Tibial nerve (tissue), 4 donors: ENCODE measurements around the gene FMN2. TPM values are rescaled to one million over a fixed set of nuclear protein-coding genes. Genes with fewer than 3 reads are reported as not detected.

Experiments
- DNase-seq, 2 donors: peaks; one replicate each; pipeline ENCODE4 v3.0.0-alpha.2; 2019; ENCODE audit warnings: low spot score in 2 of 2
- H3K27ac ChIP-seq, 4 donors: fragments of 200-600 bp; sonication (generic) in 3 of 4; one replicate each; pipeline ENCODE4 v1.5.1; 2017 to 2019; ENCODE audit warnings: mild to moderate bottlenecking in 1 of 4
- H3K27me3 ChIP-seq, 2 donors: fragments of 200-600 bp; sonication (generic) in 1 of 2; one replicate each; pipeline versions ENCODE4 v1.5.1 to v1.6.0; 2017 to 2019
- H3K36me3 ChIP-seq, 3 donors: fragments of 200-600 bp; sonication (generic); one replicate each; pipeline ENCODE4 v1.5.1; 2018 to 2019
- H3K4me1 ChIP-seq, 4 donors: fragments of 200-600 bp; sonication (generic) in 3 of 4; one replicate each; pipeline ENCODE4 v1.5.1; 2017 to 2019
- H3K4me3 ChIP-seq, 4 donors: fragments of 200-600 bp; sonication (generic) in 3 of 4; one replicate each; pipeline ENCODE4 v1.5.1; 2017 to 2019; ENCODE audit warnings: mild to moderate bottlenecking in 1 of 4, moderate library complexity in 1 of 4
- H3K9me3 ChIP-seq, 4 donors: fragments of 200-600 bp; sonication (generic) in 3 of 4; one replicate each; pipeline ENCODE4 v1.5.1; 2017 to 2019
- CTCF ChIP-seq, 5 experiments: fragments of 200-600 bp in 3 of 5; fragments of 450-650 bp in 2 of 5; sonication (generic) in 3 of 5; IDR thresholded peaks; one replicate each; pipeline ENCODE4 v1.5.1; 2016 to 2019; ENCODE audit warnings: antibody characterized with exemption in 5 of 5, mild to moderate bottlenecking in 3 of 5, moderate library complexity in 2 of 5
- EP300 ChIP-seq, 2 donors: sonication (generic); formaldehyde crosslinking; IDR thresholded peaks; one replicate each; pipeline ENCODE4 v1.6.1; 2017; ENCODE audit warnings: antibody characterized with exemption in 2 of 2, mild to moderate bottlenecking in 1 of 2
- POLR2A ChIP-seq, 2 donors: fragments of 450-650 bp; IDR thresholded peaks; one replicate each; pipeline ENCODE4 v1.6.1; 2017; ENCODE audit warnings: antibody characterized with exemption in 2 of 2, mild to moderate bottlenecking in 2 of 2, moderate library complexity in 2 of 2
- WGBS, 2 donors: methylation state at CpG; one replicate each; pipeline ENCODE4 v1.1.5; 2018; 5-methylcytosine and 5-hydroxymethylcytosine counted together
- total RNA-seq, 4 donors: library from RNA; depleted of rRNA; stranded (reverse); fragments of >200 nt; gene quantifications; one replicate each; pipeline ENCODE4 v1.1.0, GENCODE V29; 2016

The FMN2 gene
- total RNA-seq, 4 donors from 2014 or later, result 16.7 to 24.9 (median 24.4) TPM

GRCh38 chr1:240503036-240503435 lies 411.4 kb downstream of the FMN2 start:
- no peak overlapping the region for H3K4me3 ChIP-seq
- no peak overlapping the region for H3K27ac ChIP-seq
- TF ChIP-seq CTCF (IDR thresholded peaks at IDR 0.05) (no peak), EP300 (IDR thresholded peaks at IDR 0.05) (no peak), POLR2A (IDR thresholded peaks at IDR 0.05) (no peak)
- DNase-seq, result no peak
- no peaks in the 10 kb centered on the region for H3K36me3 ChIP-seq
- no peaks in the 10 kb centered on the region for H3K9me3 ChIP-seq
- WGBS, 2 donors, result 73 to 82% methylated on average over 4 of the region's 4 CpGs
- H3K4me1 ChIP-seq, result no peaks in the 10 kb centered on the region
- H3K27me3 ChIP-seq, result no peaks in the 10 kb centered on the region

- Histone ChIP-seq H3K9me3 (no peaks in the 10 kb centered on the region), H3K4me3 (no peak overlapping the region), H3K4me1 (no peaks in the 10 kb centered on the region), H3K27me3 (no peaks in the 10 kb centered on the region), H3K36me3 (no peaks in the 10 kb centered on the region), H3K27ac (no peak overlapping the region)
- DNase-seq, result no peak
- TF ChIP-seq CTCF (IDR thresholded peaks at IDR 0.05) (no peak), POLR2A (IDR thresholded peaks at IDR 0.05) (no peak), EP300 (IDR thresholded peaks at IDR 0.05) (no peak)
- WGBS, 2 donors, result 25 to 39% methylated on average over 1 of the region's 1 CpG
Measured at GRCh38 chr1:240503558-240503957, 411.9 kb downstream of the FMN2 start.

GRCh38 chr1:240506176-240506575 lies 414.5 kb downstream of the FMN2 start:
- Histone ChIP-seq H3K9me3 (no peaks in the 10 kb centered on the region), H3K36me3 (no peaks in the 10 kb centered on the region), H3K27me3 (no peaks in the 10 kb centered on the region), H3K27ac (no peak overlapping the region), H3K4me3 (no peak overlapping the region), H3K4me1 (no peaks in the 10 kb centered on the region)
- no peak for TF ChIP-seq EP300 (IDR thresholded peaks at IDR 0.05)
- TF ChIP-seq POLR2A (IDR thresholded peaks at IDR 0.05), result no peak
- TF ChIP-seq CTCF (IDR thresholded peaks at IDR 0.05), result no peak
- WGBS, 2 donors, result 66 to 69% methylated on average over 4 of the region's 4 CpGs
- DNase-seq, result no peak

- Histone ChIP-seq H3K36me3 (no peaks in the 10 kb centered on the region), H3K9me3 (no peaks in the 10 kb centered on the region), H3K27ac (no peak overlapping the region), H3K27me3 (no peaks in the 10 kb centered on the region), H3K4me1 (no peaks in the 10 kb centered on the region), H3K4me3 (no peak overlapping the region)
- DNase-seq, result no peak
- WGBS, 2 donors, result 61 to 64% methylated on average over 3 of the region's 3 CpGs
- TF ChIP-seq EP300 (IDR thresholded peaks at IDR 0.05) (no peak), CTCF (IDR thresholded peaks at IDR 0.05) (no peak), POLR2A (IDR thresholded peaks at IDR 0.05) (no peak)
Measured at GRCh38 chr1:240508201-240508600, 416.5 kb downstream of the FMN2 start.

- DNase-seq, result no peak
- TF ChIP-seq POLR2A (IDR thresholded peaks at IDR 0.05), result no peak
- TF ChIP-seq EP300 (IDR thresholded peaks at IDR 0.05), result no peak
- no peaks in the 10 kb centered on the region for H3K27me3 ChIP-seq
- H3K27ac ChIP-seq, result no peak overlapping the region
- no peaks in the 10 kb centered on the region for H3K4me1 ChIP-seq
- no peaks in the 10 kb centered on the region for H3K36me3 ChIP-seq
- 71 to 73% methylated on average over 2 of the region's 2 CpGs for WGBS, 2 donors
- H3K4me3 ChIP-seq, result no peak overlapping the region
- no peaks in the 10 kb centered on the region for H3K9me3 ChIP-seq
Measured at GRCh38 chr1:240508950-240509349, 417.3 kb downstream of the FMN2 start.

- H3K4me1 ChIP-seq, result no peaks in the 10 kb centered on the region
- H3K27ac ChIP-seq, result no peak overlapping the region
- H3K4me3 ChIP-seq, result no peak overlapping the region
- DNase-seq, result no peak
- no peaks in the 10 kb centered on the region for H3K27me3 ChIP-seq
- no peaks in the 10 kb centered on the region for H3K9me3 ChIP-seq
- no peak for TF ChIP-seq POLR2A (IDR thresholded peaks at IDR 0.05)
- TF ChIP-seq EP300 (IDR thresholded peaks at IDR 0.05), result no peak
- no peak for TF ChIP-seq CTCF (IDR thresholded peaks at IDR 0.05)
- H3K36me3 ChIP-seq, result no peaks in the 10 kb centered on the region
Measured at GRCh38 chr1:240511789-240512188, 420.1 kb downstream of the FMN2 start.
